Measurements from ENCODE around the gene DCC. TPM values are rescaled to one million over a fixed set of nuclear protein-coding genes. Genes with fewer than 3 reads are reported as not detected.

Gene DCC
- polyA plus RNA-seq, 2 of the 4 experiments (the other 2 are of a cell fraction), result 0.12 TPM; not detected in 1

DNA sequence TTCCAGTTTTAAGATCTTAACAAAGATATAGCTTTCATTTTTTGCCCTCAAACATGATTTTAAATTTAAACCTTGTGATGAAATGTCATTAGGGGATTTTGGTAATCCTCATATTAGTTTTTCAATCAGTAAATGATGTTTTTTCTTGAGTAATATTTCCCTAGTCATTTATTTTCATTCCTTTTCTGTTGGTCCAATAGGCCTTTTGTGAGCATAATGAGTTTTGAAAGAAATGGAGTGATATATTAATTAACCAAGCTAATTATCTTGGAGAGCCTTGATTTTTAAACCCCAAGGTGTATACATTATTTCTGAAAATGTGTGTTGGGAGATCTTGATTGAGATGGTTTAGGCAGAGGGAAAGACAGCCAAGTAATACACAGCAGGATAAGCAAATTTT is 46.3 kb downstream of the DCC start (continued):
- no peak for TF ChIP-seq E2F6 (IDR thresholded peaks at IDR 0.05; ENCODE audit: borderline replicate concordance, low read depth)
- TF ChIP-seq MAFK (IDR thresholded peaks at IDR 0.05; ENCODE audit: partially characterized antibody), result no peak
- no peak for TF ChIP-seq HDAC2 (IDR thresholded peaks at IDR 0.05)
- TF ChIP-seq RCOR1 (IDR thresholded peaks at IDR 0.05; ENCODE audit: low read depth, low read length), result no peak
- no peak for TF ChIP-seq PHF8 (IDR thresholded peaks at IDR 0.05; ENCODE audit: borderline replicate concordance, low read depth)
- TF ChIP-seq CHD4 (IDR thresholded peaks at IDR 0.05; ENCODE audit: borderline replicate concordance), result no peak

DNA sequence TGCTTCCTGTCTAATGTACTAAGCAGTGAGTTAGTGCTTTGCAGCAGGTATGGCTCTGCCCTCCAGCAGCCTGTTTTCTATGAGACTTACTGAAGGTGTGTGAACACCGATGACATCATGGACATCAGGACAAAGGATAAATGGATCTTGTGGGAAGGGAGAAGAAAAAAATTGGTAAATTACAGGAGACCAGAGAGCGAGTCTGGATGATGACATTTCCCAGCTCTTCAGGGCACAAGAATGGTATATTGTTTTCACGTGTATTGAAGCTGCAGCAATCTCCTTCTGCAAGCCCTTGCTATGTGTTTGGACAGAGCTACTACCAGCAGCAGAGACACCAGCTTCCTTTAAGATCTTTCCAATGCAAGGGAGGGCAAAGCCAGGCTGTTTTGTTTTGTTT is 47.2 kb downstream of the DCC start:
- no peak for ATAC-seq
- Histone ChIP-seq H3K4me2 (no peak overlapping the region), H3K4me3 (no peak overlapping the region), H3K27ac (no peak overlapping the region), H3K4me1 (no peaks in the 10 kb centered on the region), H3K9me3 (no peaks in the 10 kb centered on the region)
- no peak for FAIRE-seq
- ChIA-PET POLR2A (no interaction called here), CTCF (no interaction called here)
- 19% methylated on average over 3 of the region's 3 CpGs for WGBS (ENCODE audit: missing lambda C conversion rate)
- no peak for DNase-seq (ENCODE audit: low read depth in 1 of 2, low spot score in 1 of 2)
- no peak for TF ChIP-seq CTCF (IDR thresholded peaks at IDR 0.05)
- TF ChIP-seq MAZ (IDR thresholded peaks at IDR 0.05; ENCODE audit: borderline replicate concordance, low read depth, low read length), result no peak
- TF ChIP-seq FOSL2 (IDR thresholded peaks at IDR 0.05), result no peak
- no peak for TF ChIP-seq FOSL2 (CRISPR knock-in tag; IDR thresholded peaks at IDR 0.05)
- TF ChIP-seq RFX5 (IDR thresholded peaks at IDR 0.05), result no peak
- no peak for TF ChIP-seq HOXB13 (CRISPR knock-in tag; IDR thresholded peaks at IDR 0.05; ENCODE audit: low read depth)
- TF ChIP-seq ZC3H11A (IDR thresholded peaks at IDR 0.05), result no peak
- TF ChIP-seq POLR2AphosphoS2 (conservative IDR thresholded peaks at IDR 0.05; ENCODE audit: low read length), result no peak
- no peak for TF ChIP-seq RAD21 (conservative IDR thresholded peaks at IDR 0.05 in 1 of 2, IDR thresholded peaks at IDR 0.05 in 1 of 2)
- TF ChIP-seq CHD2 (IDR thresholded peaks at IDR 0.05; ENCODE audit: low read length, partially characterized antibody), result no peak

GRCh38 chr18:52391810-52392559 is 52.0 kb downstream of the DCC start:
- TF ChIP-seq HOXB13 (CRISPR knock-in tag; IDR thresholded peaks at IDR 0.05; ENCODE audit: low read depth), result no peak
- no peak for TF ChIP-seq HOXA7 (CRISPR knock-in tag; IDR thresholded peaks at IDR 0.05)
- no peak for TF ChIP-seq RAD21 (conservative IDR thresholded peaks at IDR 0.05 in 1 of 2, IDR thresholded peaks at IDR 0.05 in 1 of 2)
- no peak for TF ChIP-seq POLR2AphosphoS2 (conservative IDR thresholded peaks at IDR 0.05; ENCODE audit: low read length)
- TF ChIP-seq RFX5 (IDR thresholded peaks at IDR 0.05), result no peak
- TF ChIP-seq MYC (IDR thresholded peaks at IDR 0.05; ENCODE audit: borderline replicate concordance, low read length), result no peak
- no peak for TF ChIP-seq ESRRA (IDR thresholded peaks at IDR 0.05; ENCODE audit: borderline replicate concordance, low read length)
- no peak for TF ChIP-seq CBX8 (IDR thresholded peaks at IDR 0.05)
- no peak for TF ChIP-seq JUN (IDR thresholded peaks at IDR 0.05)
- TF ChIP-seq EHMT2 (IDR thresholded peaks at IDR 0.05; ENCODE audit: low read depth), result no peak
- TF ChIP-seq JUNB (IDR thresholded peaks at IDR 0.05), result no peak
- no peak for TF ChIP-seq RNF2 (IDR thresholded peaks at IDR 0.05; ENCODE audit: borderline replicate concordance, low read depth)
- TF ChIP-seq, protein P1, sequence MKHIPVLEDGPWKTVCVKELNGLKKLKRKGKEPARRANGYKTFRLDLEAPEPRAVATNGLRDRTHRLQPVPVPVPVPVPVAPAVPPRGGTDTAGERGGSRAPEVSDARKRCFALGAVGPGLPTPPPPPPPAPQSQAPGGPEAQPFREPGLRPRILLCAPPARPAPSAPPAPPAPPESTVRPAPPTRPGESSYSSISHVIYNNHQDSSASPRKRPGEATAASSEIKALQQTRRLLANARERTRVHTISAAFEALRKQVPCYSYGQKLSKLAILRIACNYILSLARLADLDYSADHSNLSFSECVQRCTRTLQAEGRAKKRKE (CRISPR knock-in tag; IDR thresholded peaks at IDR 0.05; ENCODE audit: low read depth), result no peak
- TF ChIP-seq MAX (IDR thresholded peaks at IDR 0.05), result no peak
- TF ChIP-seq KDM1A (IDR thresholded peaks at IDR 0.05; ENCODE audit: low read depth), result no peak
- TF ChIP-seq RARB (CRISPR knock-in tag; IDR thresholded peaks at IDR 0.05), result no peak
- no peak overlapping the region for H3K4me3 ChIP-seq
- no peaks in the 10 kb centered on the region for H3K4me1 ChIP-seq
- ChIA-PET CTCF (no interaction called here), POLR2A (no interaction called here)
- no peak overlapping the region for H3K4me2 ChIP-seq
- WGBS (ENCODE audit: missing lambda C conversion rate), result 35% methylated on average over 9 of the region's 9 CpGs
- H3K27ac ChIP-seq, result no peak overlapping the region
- FAIRE-seq (no peak), ATAC-seq (no peak), DNase-seq (ENCODE audit: low read depth in 1 of 2, low spot score in 1 of 2) (no peak)
- H3K9me3 ChIP-seq, result no peaks in the 10 kb centered on the region

Measured in A549 (cell line).